MCF 10A (cell line): ENCODE measurements around the gene RNF5. TPM values are rescaled to one million over a fixed set of nuclear protein-coding genes. Genes with fewer than 3 reads are reported as not detected.

Experiments used
- BruUV-seq: library from RNA; stranded (reverse); fragments of 400-500 nt; replicated peaks from 2 replicates; lab custom pipeline; 2021; lab: Mats Ljungman, UMichigan
- CTCF ChIA-PET: fragments of 300-600 bp; sonication (Branson Sonifier 250); formaldehyde crosslinking; extraction: SDS; loops from one replicate; lab custom pipeline; 2021; ENCODE audit warnings: antibody characterized with exemption, inconsistent platforms; lab: Yijun Ruan, JAX
- POLR2A ChIA-PET: fragments of 300-600, 350-650 bp; sonication (Branson Sonifier 250); formaldehyde crosslinking; extraction: SDS; loops from one replicate; lab custom pipeline; 2020; ENCODE audit warnings: antibody characterized with exemption, inconsistent platforms; lab: Yijun Ruan, JAX
- DNase-seq: peaks from one replicate; pipeline ENCODE4 v3.0.0-alpha.2; 2018; ENCODE audit not compliant: unreplicated experiment
- H3K27ac Mint-ChIP-seq: one replicate; pipeline ENCODE4 v1.8.0; 2022; ENCODE audit warnings: mild to moderate bottlenecking, low read depth, mixed read lengths; ENCODE audit not compliant: unreplicated experiment
- H3K27me3 Mint-ChIP-seq: one replicate; pipeline ENCODE4 v1.8.0; 2022; ENCODE audit warnings: mixed read lengths; ENCODE audit not compliant: insufficient read depth, unreplicated experiment
- H3K36me3 Mint-ChIP-seq: one replicate; pipeline ENCODE4 v1.8.0; 2022; ENCODE audit warnings: mild to moderate bottlenecking, moderate library complexity, mixed read lengths; ENCODE audit not compliant: insufficient read depth, unreplicated experiment
- H3K4me1 Mint-ChIP-seq: one replicate; pipeline ENCODE4 v1.8.0; 2022; ENCODE audit warnings: mixed read lengths; ENCODE audit not compliant: insufficient read depth, unreplicated experiment
- H3K4me3 Mint-ChIP-seq: one replicate; pipeline ENCODE4 v1.8.0; 2022; ENCODE audit warnings: mild to moderate bottlenecking, moderate library complexity, mixed read lengths; ENCODE audit not compliant: unreplicated experiment
- H3K9me3 Mint-ChIP-seq: one replicate; pipeline ENCODE4 v1.8.0; 2022; ENCODE audit warnings: mixed read lengths; ENCODE audit not compliant: unreplicated experiment
- intact Hi-C: fragments of 100-400 bp; cut with micrococcal nuclease; formaldehyde crosslinking; loops from 2 replicates; pipeline ENCODE4 v1.14.1; 2022
- total RNA-seq: library from RNA; stranded (reverse); gene quantifications from 2 replicates; pipeline ENCODE4 v1.2.3, GENCODE V29; 2022
- TF ChIP-seq, protein P1 (sequence below): fragments of 200-600 bp; IDR thresholded peaks from one replicate; pipeline ENCODE4 v1.8.0; 2022; ENCODE audit warnings: antibody characterized with exemption, mild to moderate bottlenecking; ENCODE audit not compliant: unreplicated experiment

Gene RNF5
- total RNA-seq, 1 experiment from 2014 or later = 28.1 TPM

DNA sequence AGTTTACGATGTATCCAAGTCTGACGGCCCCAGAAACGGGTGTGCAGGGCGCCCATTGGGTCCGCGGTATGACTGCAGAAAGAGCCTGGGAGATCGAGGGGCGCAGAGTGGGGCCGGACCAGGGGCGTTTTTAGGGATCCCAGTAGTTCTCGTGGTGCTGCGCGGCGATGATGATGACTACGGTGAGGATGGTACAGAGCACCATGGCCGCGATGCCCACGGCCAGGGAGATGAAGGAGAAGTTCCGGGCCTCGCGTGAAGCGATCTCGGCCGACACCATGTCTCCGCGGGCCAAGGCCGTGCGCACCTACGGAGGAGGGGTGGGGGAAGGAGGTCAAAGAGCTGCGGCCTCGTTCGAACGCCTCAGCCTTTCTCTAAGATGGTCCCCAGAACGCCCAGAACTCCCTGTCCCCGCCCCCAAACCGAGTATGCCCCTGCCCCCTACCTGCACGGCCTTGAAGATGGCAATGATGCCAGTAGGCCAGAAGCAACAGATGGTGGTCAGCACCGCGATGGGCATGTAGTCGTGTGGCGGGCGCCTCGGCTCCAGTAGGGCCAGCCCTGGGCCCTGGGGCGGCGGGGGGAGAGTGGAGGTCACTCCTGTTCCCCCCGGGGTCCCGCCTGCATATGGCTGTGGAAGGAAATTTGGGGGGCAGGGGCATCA is 29.0 kb upstream of the RNF5 start:
- no peak for DNase-seq
- H3K27me3 Mint-ChIP-seq = no peaks in the 10 kb centered on the region
- ChIA-PET CTCF (interaction anchor here (0.6 kb wide), 1 partner anchor 355 kb away, joined by 4 read pairs; no protein-coding TSS in a partner anchor), POLR2A (no interaction called here)
- H3K4me1 Mint-ChIP-seq = peaks cover 15% of the 10 kb centered on the region
- H3K9me3 Mint-ChIP-seq = no peaks in the 10 kb centered on the region
- H3K27ac Mint-ChIP-seq = no peak overlapping the region
- H3K36me3 Mint-ChIP-seq = peaks cover 3% of the 10 kb centered on the region
- no peak overlapping the region for H3K4me3 Mint-ChIP-seq
- intact Hi-C loops = no loop called here
- TF ChIP-seq, protein P1, sequence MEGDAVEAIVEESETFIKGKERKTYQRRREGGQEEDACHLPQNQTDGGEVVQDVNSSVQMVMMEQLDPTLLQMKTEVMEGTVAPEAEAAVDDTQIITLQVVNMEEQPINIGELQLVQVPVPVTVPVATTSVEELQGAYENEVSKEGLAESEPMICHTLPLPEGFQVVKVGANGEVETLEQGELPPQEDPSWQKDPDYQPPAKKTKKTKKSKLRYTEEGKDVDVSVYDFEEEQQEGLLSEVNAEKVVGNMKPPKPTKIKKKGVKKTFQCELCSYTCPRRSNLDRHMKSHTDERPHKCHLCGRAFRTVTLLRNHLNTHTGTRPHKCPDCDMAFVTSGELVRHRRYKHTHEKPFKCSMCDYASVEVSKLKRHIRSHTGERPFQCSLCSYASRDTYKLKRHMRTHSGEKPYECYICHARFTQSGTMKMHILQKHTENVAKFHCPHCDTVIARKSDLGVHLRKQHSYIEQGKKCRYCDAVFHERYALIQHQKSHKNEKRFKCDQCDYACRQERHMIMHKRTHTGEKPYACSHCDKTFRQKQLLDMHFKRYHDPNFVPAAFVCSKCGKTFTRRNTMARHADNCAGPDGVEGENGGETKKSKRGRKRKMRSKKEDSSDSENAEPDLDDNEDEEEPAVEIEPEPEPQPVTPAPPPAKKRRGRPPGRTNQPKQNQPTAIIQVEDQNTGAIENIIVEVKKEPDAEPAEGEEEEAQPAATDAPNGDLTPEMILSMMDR = no peak
- no TSS peak for BruUV-seq

DNA sequence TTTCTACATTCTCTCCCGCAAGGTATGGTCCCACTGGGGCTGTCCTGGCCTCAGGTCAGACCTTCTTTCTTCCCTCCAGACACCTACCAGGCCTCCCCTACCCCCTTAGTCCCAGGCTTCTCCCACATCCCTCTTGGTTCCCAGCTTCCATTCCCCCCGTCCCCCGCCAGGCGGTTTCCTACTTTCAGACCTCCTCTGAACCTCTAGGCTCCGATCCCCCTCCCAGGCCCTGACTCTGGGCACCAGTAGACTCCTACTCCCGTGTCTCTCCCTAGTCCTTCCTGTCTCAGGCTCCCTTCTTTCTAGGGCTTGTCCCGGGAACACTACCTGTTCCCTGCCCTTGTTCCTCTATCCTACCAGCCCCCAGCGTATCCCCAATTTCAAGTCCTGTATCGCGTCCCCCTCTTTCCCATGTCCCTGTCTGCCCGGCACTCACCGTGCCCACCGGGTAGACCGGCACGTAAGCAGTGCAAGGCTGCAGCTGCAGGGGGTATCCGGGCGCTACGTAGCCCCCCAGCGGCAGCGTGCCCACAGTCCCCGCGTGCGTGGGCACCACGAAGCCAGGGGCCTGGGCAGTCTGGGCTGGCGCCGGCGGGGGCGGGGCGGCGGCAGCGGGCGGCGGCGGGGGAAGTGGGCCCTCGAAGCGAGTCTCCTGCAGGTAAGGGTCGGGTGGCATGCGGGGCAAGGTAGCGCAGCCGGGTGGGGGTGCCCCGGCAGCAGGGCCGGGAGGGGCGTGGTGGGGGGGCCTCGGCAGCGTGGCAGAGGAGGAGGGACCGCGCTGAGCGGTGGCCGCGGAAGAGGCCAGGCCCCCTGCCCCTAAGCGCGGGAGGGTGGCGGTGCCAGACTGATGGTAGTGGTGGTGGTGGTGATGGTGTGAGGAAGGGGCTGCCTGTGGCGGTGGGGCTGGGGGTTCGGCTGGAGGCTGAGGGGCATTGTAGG is 28.0 kb upstream of the RNF5 start:
- POLR2A ChIA-PET = no interaction called here
- intact Hi-C loops = loop anchor here (10.0 kb wide), 1 partner anchor 175 kb away; the partner anchor contains the start of gene DXO
- Mint-ChIP-seq H3K9me3 (no peaks in the 10 kb centered on the region), H3K4me3 (no peak overlapping the region), H3K4me1 (peaks cover 23% of the 10 kb centered on the region), H3K27me3 (no peaks in the 10 kb centered on the region), H3K36me3 (peaks cover 10% of the 10 kb centered on the region), H3K27ac (no peak overlapping the region)
- no peak for DNase-seq
- TF ChIP-seq, protein P1 = no peak
- BruUV-seq = no TSS peak
- CTCF ChIA-PET = interaction anchor here (0.6 kb wide), 1 partner anchor 355 kb away, joined by 4 read pairs; no protein-coding TSS in a partner anchor

DNA sequence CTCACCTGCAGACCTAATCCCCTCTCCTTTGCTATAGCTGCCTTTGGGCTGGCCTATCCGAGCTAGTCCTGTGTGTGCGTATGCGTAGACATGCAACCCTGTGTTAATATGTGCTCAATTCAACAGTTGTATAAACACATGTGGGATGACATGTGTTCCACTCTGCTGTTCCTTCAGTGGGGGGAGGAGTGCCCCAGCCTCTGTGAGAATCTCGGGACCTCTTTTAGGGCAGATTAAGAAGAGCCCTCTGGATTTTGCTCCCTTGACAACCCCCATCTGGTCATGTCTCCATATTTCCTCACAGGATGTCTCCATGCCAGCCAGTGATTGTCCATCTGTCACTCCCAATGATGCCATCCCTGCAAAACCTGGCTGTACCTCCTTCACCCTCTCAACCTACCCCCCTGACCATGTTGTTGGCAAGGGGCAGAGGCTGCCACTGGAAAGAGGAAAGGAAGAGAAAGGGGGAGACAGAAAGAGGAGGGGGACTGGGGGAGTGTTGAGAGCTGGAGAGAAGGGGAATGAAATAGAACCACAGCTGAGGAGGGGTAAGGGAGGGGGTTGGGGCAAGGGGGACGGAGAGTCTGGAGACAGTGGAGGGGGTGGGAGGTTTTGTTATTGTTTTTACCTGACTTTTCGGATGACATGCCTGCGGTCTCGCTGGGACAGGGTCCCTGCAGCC is 26.9 kb upstream of the RNF5 start:
- Mint-ChIP-seq H3K4me1 (peaks cover 23% of the 10 kb centered on the region), H3K36me3 (peaks cover 10% of the 10 kb centered on the region), H3K27me3 (no peaks in the 10 kb centered on the region), H3K27ac (no peak overlapping the region), H3K9me3 (no peaks in the 10 kb centered on the region), H3K4me3 (no peak overlapping the region)
- DNase-seq = no peak
- ChIA-PET POLR2A (no interaction called here), CTCF (interaction anchor here (0.6 kb wide), 1 partner anchor 8 kb away, joined by 3 read pairs; no protein-coding TSS in a partner anchor)
- intact Hi-C loops = loop anchor here (10.0 kb wide), 1 partner anchor 177 kb away; the partner anchor contains the start of gene DXO
- TF ChIP-seq, protein P1 = no peak
- BruUV-seq = no TSS peak
